ENCODE data around the gene KDELR1.

KDELR1 gene

DNA sequence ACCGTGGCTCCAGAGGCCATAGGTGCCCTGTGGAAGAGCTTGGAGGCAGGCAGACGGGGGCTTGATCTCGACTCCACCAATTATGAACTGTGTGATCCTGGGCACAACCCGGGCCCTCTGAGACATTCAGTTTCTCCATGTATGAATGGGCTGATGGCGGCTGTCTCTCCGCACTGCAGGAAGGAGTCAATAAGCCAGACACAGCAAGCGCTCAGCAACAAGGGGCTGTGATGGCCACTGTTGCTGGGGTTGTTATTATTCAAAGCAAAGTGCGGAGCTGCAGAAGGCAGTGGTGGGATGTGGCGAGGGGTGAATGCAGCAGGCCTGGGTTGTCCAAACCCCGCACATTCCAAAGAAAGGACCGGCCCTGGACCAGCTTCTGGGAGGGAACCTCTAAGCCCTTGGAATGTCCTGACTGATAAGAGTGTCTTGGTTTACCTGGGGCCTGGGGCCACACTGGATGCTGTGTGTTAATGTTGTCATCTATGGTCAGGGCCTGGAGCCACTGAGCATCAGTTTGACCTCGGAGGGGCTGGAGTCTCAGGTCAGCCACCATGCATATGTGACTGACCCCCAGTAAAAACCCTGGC lies 35.9 kb downstream of the KDELR1 start:
- TF ChIP-seq CTCF (IDR thresholded peaks at IDR 0.05; ENCODE audit: low read depth, low read length), result no peak
- DNase-seq (ENCODE audit: low read depth in 2 of 2), result no peak
- H3K4me3 ChIP-seq (replicated peaks in 1 of 2; ENCODE audit: low read depth in 2 of 2, low read length in 2 of 2), result no peak overlapping the region

DNA sequence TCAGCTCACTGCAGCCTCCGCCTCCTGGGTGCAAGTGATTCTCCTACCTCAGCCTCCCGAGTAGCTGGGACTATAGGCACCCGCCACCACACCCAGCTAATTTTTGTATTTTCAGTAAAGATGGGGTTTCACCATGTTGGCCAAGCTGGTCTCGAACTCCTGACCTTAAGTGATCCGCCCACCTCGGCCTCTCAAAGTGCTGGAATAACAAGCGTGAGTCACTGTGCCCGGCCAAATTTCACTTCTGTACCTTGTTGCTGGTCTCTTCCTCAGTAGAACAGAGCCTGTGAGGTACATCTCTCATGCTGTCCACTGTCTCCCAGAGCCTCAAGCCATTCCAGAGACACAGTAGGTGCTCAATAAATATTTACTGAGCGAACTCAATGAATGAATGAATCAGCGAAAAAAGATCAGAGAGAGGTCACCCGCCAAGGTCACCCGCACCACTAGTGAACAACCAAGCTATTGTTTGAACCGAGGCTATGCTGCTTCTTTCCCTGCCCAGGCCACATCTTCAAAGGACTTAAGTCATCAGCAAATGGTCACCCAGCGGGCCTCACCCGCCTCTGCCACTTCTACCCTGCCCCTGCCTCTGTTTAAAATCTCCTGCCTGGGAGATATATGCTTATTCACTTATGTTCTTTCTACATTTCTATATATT lies 36.9 kb downstream of the KDELR1 start:
- no peak for TF ChIP-seq CTCF (IDR thresholded peaks at IDR 0.05; ENCODE audit: low read depth, low read length)
- DNase-seq (ENCODE audit: low read depth in 2 of 2), result no peak
- H3K4me3 ChIP-seq (replicated peaks in 1 of 2; ENCODE audit: low read depth in 2 of 2, low read length in 2 of 2), result no peak overlapping the region

DNA sequence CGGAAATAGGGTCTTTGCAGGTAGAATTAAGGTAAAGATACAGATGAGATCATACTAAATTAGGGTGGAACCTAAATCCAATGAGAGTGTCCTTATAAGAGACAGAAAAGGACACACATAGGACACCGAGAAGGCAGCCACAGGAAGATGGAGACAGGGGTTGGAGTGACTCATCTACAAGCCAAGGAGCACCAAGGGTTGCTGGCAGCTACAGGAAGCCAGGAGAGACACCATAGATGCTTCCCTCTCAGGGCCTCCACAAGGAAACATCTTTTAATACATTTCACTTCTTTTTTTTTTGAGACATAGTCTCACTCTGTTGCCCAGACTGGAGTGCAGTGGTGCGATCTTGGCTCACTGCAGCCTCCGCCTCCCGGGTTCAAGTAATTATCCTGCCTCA lies 37.7 kb downstream of the KDELR1 start:
- TF ChIP-seq CTCF (IDR thresholded peaks at IDR 0.05; ENCODE audit: low read depth, low read length), result no peak
- H3K4me3 ChIP-seq (replicated peaks in 1 of 2; ENCODE audit: low read depth in 2 of 2, low read length in 2 of 2), result no peak overlapping the region
- DNase-seq (ENCODE audit: low read depth in 2 of 2), result no peak

DNA sequence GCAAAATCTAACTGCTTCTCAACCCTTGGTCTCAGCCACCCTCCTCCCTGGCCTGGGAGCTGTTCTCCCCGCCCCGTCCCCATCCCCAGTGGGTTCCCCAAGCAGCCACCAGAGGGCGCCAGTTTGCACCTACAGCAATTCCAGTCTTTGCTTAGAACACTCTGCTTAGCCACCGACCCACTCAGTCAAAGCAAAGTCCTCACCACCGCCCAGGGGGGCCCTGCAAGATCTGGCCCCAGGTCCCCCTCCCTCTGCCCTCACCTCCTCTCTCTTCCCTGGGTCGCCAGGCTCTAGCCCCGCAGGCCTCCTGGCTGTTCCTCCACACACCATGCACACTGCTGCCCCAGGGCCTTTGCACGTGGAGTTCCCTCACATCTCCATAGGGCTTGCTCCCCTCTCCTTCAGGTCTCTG lies 40.0 kb downstream of the KDELR1 start:
- peak; percentile 85 for TF ChIP-seq CTCF (IDR thresholded peaks at IDR 0.05; ENCODE audit: low read depth, low read length)
- peak; percentile 66 to 68 for DNase-seq (ENCODE audit: low read depth in 2 of 2)
- H3K4me3 ChIP-seq (replicated peaks in 1 of 2; ENCODE audit: low read depth in 2 of 2, low read length in 2 of 2), result no peak overlapping the region

GRCh38 chr19:48350856-48351255 lies 40.5 kb downstream of the KDELR1 start:
- no peak overlapping the region for H3K4me3 ChIP-seq (replicated peaks in 1 of 2; ENCODE audit: low read depth in 2 of 2, low read length in 2 of 2)
- no peak for TF ChIP-seq CTCF (IDR thresholded peaks at IDR 0.05; ENCODE audit: low read depth, low read length)
- no peak for DNase-seq (ENCODE audit: low read depth in 2 of 2)

GRCh38 chr19:48348737-48349136 lies 42.6 kb downstream of the KDELR1 start:
- DNase-seq (ENCODE audit: low read depth in 2 of 2), result no peak
- no peak overlapping the region for H3K4me3 ChIP-seq (replicated peaks in 1 of 2; ENCODE audit: low read depth in 2 of 2, low read length in 2 of 2)
- TF ChIP-seq CTCF (IDR thresholded peaks at IDR 0.05; ENCODE audit: low read depth, low read length), result no peak
